ENCODE measurements around the gene CCDC192.
A peak's percentile ranks its signal among the peaks of the same experiment; 100 is the strongest.

CCDC192 gene

DNA sequence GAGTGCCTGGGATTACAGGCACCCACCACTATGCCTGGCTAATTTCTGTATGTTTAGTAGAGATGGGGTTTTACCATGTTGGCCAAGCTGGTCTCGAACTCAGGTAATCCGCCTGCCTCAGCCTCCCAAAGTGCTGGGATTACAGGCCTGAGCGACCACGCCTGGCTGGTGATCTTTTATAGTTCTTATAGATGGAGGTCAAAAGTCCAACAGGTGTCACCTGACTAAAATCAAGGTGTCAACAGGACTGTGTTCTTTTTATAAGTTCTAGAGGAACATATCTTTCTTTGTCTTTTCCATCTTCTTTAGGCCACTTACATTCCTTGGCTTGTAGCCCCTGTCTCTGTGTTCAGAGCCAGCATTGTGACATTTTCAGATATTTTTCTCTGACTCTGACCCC, 224.9 kb downstream of the CCDC192 start:
- DNase-seq (ENCODE audit: low read depth, low spot score): no peak
- H3K4me3 ChIP-seq (ENCODE audit: low read length): no peak overlapping the region

DNA sequence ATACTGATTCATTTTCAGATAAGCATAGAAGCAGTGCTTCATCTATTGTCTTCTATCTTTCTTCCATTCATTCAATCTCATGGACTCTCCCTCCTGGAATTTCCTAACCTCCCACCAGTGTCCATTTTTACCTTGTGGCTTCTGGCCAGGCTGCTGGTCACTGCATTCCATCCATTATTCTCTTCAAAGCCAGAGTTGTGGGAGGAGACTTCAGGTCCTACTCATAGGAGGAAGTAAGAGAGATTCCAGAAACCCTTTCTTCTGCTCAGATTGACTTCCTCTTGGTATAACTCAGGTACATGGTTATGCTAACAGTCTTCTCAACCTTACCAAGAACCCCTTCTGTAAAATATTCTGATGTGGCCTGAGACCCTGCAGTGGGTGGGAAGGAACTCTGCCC, 227.1 kb downstream of the CCDC192 start:
- no peak overlapping the region for H3K4me3 ChIP-seq (ENCODE audit: low read length)
- no peak for DNase-seq (ENCODE audit: low read depth, low spot score)

DNA sequence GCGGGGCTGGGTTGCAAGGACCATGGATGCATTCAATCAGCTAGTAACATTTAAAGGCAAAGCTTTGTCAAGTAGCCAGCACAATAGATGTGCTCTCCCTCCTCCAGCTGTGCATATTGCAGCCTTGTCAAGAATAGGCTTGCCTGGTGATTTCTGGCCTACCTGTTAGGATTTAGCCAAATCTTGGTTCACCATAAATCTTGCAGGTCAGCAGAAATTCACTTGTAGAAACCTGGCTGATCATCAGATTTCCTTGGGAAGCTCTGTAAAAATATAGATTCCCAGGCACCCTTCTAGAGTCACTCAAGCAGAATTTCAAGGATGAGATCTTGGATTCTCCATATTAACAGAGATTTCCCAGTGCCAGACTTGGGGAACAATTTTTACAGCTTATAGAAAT, 228.2 kb downstream of the CCDC192 start:
- H3K4me3 ChIP-seq (ENCODE audit: low read length): no peak overlapping the region
- no peak for DNase-seq (ENCODE audit: low read depth, low spot score)

DNA sequence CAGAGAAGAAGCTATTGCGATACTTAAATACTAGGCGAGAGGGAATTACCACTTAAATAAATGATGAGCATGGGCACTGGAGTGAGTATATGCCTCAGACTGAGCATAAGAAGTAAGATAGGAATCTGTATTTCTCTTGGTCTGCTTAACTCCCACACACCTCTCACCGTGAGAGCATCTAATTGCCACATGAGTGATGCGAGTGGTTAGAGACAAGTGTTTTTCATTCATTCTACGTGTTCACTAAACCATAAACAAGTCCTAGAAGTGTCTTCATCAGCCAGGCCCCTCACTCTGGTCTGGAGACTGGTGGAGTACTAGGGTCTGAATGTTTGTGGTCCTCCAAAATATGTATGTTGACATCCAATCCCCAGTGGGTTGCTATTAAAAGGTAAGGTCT, 230.2 kb downstream of the CCDC192 start:
- H3K4me3 ChIP-seq (ENCODE audit: low read length): no peak overlapping the region
- no peak for DNase-seq (ENCODE audit: low read depth, low spot score)

DNA sequence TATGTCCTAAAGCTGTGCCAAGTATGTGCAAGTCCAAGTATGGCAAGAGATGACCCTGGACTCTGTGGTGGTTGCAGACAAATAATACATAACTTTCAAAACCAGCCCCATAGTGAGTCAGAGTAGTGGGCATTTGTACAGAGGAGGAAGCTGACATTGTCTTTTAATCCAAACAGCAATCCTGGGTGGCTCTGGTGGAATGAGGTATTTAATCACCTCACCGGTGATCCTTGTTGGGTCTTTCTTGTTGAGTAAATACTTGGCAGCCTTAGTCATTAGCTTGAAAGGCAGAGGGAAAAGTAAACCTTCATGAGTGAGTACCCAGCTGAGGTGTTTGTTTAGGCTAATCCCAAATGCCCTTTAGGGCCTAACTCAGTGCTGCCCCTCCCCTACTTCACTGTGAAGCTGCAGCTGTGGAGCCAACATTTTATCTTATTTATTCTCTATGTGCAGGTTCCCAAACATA, 231.6 kb downstream of the CCDC192 start:
- no peak overlapping the region for H3K4me3 ChIP-seq (ENCODE audit: low read length)
- DNase-seq (ENCODE audit: low read depth, low spot score): no peak

DNA sequence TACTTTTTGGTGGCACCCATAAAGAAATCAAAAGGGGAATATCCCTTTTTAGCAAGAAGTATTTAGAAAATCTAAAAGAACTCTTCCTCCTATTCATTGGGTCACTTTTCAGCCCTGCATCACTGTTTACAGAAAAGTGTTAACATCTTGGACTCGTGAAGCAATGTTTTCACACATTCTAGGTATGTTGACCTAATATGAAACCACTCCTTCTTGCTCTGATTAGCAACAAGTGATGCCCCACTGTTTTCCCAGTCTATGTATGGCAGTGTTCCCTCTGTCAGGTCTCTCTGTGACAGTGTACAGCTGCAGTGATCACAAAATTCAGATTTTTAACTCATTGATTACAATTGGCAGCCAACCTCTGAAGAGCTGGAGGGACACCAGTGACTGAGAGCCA, 232.2 kb downstream of the CCDC192 start:
- no peak overlapping the region for H3K4me3 ChIP-seq (ENCODE audit: low read length)
- DNase-seq (ENCODE audit: low read depth, low spot score): no peak

DNA sequence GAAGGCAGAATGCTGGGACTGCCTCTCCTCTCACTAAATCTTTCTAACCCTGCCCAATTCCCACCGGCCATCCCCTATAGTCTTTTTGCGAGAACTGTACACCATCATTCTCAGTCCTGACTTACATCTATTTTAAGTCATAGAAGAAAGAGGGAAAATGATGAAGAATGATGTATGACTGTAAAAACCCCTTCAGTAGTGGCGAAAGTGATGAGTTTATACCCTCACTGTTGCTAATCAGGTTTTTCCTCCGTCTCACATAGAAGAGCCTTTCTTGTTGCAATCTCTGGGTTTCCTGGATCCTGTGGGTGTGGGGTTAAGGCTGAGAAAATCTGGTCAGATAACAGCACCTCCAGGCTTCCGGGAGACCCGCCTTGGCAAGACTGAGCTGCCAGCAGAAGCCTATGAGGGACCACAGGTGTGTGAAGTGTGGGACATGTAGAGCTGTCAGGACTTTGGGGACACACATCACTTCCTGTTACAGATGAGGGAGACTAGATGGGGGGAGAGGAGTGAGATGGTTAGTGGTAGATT, 233.3 kb downstream of the CCDC192 start:
- peak; percentile 96 for DNase-seq (ENCODE audit: low read depth, low spot score)
- H3K4me3 ChIP-seq (ENCODE audit: low read length): no peak overlapping the region

DNA sequence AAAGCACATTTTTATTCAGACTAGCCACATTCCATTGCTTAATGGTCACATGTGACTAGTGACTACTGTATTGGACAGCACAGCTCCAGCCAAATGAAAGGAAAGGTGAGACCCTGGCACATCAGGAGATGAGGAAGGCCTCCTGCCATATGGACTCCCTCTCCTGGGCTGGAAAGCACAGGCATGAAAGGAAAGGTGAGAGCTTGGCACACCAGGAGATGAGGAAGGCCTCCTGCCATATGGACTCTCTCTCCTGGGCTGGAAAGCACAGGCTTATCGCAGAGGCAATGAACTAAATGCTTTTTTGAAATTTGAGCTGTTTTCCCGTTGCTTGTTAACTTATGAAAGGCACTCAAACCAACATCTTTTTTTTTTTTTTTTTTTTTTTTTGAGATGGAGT, 235.6 kb downstream of the CCDC192 start:
- H3K4me3 ChIP-seq (ENCODE audit: low read length): no peak overlapping the region
- no peak for DNase-seq (ENCODE audit: low read depth, low spot score)

DNA sequence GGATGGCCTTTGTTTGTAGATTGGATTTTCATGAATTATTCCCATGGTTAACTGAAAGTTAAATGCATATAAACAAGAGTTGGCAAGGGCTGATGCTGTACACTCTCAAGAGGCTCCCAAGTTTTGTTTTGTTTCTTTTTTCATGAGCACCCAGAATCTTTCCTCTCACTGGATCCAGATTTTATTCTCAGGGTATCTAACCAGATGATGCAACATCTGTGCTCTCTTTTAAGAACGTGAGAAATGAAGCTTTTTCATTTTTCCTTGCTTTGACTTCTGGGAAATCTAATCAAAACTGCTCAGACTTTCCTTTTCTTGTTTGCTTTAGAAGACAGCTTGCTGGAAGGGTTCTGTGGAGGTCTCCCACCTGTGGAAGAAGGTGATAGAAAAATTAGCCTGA, 237.7 kb downstream of the CCDC192 start:
- no peak overlapping the region for H3K4me3 ChIP-seq (ENCODE audit: low read length)
- no peak for DNase-seq (ENCODE audit: low read depth, low spot score)

DNA sequence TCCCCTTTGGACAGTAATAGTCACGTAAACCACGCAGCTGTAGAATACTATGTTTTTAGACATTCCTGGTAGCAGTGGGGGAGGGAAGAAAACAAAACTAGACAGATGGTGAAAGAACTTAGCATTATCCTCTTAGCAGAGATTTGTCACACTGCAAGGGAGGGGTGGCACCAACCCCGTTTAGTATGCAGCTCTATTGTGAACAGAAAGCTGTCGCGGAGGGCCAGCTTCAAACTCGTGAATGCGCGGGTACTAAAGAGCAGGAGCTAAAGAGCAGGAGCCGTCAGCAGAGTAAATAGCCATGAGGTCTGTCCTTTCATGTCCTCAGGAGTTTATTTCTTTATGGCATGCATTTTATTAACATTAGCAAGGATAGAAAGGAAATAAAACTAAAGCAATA, 238.5 kb downstream of the CCDC192 start:
- no peak overlapping the region for H3K4me3 ChIP-seq (ENCODE audit: low read length)
- DNase-seq (ENCODE audit: low read depth, low spot score): no peak

DNA sequence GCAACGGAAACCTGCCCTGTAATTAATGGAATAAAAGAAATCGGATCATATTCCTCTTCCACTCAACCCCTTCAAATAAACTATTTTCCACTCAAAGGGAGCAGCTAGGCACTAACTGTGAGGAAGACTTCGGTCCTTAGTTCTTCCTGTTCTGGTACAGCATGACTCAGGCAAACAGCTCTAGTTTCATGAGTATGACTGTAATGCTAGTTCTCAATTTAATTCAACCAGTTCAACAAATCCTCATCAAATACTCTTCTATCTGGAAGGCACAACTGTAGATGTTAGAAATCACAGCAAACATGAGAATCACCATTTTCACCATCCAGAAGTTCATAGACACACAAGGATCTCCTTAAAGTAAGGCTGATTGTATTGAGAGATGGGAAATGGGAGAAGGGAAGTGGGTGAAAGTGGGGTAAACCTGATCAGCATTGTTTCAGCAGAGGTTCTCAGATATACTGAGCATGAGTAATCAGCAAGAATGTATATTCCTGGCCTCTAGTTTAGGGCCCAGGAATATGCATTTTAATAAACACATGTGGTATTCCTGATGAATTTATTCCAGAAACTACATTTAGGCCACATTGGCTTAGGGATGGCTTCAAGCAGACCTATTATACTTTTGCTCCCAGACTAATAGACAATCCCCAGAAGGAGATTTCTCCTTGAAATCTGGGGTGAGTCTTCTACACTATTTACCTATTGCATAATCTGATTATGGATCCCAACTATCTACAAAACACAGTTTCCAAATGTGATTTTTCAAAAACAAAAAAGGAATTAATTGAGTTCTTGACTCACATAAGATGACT, 239.3 kb downstream of the CCDC192 start:
- no peak for DNase-seq (ENCODE audit: low read depth, low spot score)
- no peak overlapping the region for H3K4me3 ChIP-seq (ENCODE audit: low read length)

DNA sequence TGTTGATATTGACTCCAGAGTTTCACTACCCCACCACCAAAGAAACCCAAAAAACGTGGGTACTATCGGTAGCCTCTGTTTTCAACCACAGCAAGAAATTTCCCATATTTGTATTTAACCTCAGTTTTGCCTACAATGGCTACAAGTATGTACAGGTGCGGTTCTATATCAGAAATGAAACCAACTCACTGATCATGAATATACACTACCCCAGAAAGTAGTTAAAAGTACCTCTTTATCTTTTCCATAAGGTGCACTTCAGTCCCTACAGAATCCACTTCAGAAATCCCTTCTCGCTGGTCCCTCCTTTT, 239.8 kb downstream of the CCDC192 start:
- H3K4me3 ChIP-seq (ENCODE audit: low read length): no peak overlapping the region
- peak; percentile 34 for DNase-seq (ENCODE audit: low read depth, low spot score)

DNA sequence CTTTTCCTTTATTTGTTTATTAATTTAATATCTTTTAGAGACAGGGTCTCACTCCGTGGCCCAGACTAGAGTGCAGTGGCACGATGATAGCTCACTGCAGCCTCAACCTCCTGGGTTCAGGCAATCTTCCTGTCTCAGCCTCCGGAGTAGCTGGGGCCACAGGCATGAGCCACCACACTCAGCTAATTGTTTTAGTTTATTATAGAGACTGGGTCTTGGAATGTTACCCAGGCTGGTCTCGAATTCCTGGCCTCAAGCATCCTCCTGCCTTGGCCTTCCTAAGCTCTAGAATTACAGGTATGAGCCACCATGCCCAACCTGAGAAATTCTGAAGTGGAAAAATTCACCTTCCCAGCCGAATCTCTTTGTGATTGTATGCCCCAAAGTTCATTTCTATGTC, 240.9 kb downstream of the CCDC192 start:
- DNase-seq (ENCODE audit: low read depth, low spot score): no peak
- H3K4me3 ChIP-seq (ENCODE audit: low read length): no peak overlapping the region

DNA sequence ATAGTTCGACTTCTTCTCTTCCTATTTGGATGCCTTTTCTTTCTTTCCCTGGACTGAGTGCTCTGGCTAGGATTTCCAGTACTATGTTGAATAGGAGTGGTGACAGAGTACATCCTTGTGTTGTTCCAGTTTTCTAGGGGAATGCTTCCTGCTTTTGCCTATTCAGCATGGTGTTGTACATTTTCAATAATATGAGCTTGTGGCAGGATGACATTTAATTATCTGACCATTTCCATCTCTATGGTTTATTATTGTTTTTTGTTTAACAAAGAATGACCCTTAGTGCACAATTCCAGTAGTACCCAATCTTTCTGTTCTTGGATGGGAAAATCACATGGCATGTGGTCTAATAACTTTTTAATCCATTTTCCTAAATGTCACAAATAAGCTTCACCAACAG, 244.8 kb downstream of the CCDC192 start:
- DNase-seq (ENCODE audit: low read depth, low spot score): no peak
- H3K4me3 ChIP-seq (ENCODE audit: low read length): no peak overlapping the region

DNA sequence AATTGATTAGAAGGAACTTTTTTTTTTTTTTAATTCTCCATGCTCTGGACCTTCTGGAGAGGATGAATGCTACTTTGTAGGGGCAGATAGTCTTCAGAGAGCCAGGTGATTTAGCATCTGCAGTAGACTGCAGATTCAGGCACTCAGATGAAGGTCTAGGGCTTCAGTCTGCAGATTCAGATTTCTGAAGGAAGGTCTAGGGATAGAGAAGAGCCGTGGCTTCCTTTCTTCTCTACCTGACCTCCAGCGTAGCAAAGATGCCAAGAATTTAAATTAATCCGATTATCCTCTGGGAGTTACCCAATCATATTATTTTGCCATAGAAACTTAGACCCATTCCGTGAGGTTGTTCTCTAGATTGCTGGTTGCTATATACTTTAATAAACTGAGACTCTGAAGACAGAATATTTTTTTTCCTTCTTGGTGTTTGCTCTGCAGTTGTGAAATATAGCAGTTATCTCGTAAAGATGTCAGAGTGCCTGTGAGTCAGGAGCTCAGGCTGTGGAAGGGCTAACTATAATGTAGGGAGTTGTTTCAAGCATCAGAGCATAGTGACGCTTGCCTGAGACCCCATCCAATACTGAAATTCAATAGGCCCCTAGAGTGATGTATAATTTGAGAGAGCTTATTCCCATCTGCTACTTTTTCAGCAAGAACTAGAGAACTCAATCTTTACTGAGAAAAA, 247.7 kb downstream of the CCDC192 start:
- DNase-seq (ENCODE audit: low read depth, low spot score): no peak

DNA sequence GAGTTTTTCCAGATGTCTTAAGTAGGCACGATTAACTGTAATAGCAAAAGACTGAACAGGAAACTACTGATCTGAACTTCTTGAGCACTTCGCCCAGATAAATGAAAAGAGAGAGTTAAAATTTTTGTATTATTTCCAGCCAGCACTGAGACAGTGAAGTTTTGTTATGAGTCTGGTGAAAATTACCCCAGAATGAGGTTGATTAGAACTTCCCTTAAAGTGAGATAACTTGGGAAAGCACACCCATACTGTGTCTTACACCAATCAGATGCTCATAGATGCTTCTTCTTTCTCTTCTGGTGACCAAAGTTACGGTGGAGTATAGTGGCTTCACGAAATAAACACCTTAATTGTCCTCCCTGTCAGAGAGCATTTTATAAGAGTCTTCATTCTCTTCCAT, 248.6 kb downstream of the CCDC192 start:
- H3K4me3 ChIP-seq (ENCODE audit: low read length): no peak overlapping the region
- no peak for DNase-seq (ENCODE audit: low read depth, low spot score)

More for the DNA sequence above, 247.7 kb downstream of the CCDC192 start:
- H3K4me3 ChIP-seq (ENCODE audit: low read length): no peak overlapping the region

DNA sequence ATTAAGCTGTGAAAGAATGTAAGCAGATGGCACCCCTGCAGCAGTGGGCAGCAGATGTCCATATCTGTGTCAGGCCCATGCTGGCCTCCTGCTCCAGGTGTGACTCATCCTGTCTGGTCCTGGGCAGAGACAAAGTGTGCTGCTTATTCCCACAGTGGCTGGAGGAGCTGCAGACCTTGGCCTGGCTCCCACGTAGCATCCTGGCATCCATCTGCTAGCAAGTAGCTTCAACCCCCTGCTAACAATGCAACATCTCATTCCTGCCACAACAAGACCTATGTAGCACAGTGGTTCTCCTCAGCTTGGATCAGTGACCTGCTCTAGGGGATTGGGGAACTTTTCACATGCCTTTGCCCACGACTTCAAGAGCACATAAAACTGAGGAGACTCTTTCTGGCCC, 254.0 kb downstream of the CCDC192 start:
- no peak for DNase-seq (ENCODE audit: low read depth, low spot score)
- no peak overlapping the region for H3K4me3 ChIP-seq (ENCODE audit: low read length)

DNA sequence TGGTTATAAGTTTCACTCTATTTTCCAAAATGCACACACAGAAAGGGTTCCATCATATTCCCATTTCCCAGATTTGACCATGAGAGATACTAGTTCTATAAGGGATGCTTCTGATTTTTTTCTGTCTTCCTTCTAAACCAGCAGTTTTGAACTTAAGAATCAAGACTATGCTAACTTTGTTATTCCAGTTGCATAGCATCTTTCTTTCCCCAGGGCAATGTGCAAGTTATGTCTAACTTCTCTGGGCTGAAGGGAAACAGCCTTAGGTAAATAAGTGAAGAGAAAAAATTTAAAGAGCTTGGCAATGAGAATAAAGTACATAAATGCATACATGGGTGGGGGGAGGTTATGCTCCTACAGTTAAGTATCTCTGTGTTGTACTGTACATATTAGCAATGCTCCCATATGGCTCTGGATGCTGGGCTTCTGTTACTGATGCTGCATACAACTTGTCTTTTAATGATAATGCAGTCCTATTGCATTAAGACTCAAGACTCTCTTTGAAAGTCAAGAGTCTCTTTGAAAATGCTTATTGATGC, 254.6 kb downstream of the CCDC192 start:
- no peak overlapping the region for H3K4me3 ChIP-seq (ENCODE audit: low read length)
- no peak for DNase-seq (ENCODE audit: low read depth, low spot score)

DNA sequence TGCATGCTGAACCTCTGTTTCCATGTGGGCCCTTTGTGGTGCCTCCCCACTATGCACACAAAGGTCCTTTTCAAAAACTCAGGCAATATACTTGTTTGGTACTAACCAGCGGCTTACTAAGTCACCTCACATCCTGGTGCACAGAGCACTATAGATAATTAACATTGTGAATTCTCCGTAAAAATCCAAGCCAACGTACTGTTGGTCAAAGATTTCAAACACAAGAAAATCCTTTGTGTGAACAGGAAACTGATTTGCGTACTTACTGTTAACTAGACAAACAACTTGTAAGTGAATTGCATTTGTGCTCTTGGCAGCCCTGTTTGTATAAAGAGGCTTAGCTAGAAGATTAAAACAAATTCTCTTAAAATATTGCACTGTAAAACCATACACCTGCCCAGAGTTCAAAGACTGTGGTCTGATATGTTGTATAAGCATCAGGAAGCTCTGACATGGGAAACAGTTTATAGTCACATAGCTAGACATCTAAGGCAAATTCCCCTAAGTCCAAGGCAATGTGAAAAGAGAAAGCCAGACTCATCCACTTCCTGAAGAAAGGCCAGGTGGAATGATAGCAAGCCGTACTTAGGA, 255.3 kb downstream of the CCDC192 start:
- peak; percentile 59 for DNase-seq (ENCODE audit: low read depth, low spot score)
- no peak overlapping the region for H3K4me3 ChIP-seq (ENCODE audit: low read length)

DNA sequence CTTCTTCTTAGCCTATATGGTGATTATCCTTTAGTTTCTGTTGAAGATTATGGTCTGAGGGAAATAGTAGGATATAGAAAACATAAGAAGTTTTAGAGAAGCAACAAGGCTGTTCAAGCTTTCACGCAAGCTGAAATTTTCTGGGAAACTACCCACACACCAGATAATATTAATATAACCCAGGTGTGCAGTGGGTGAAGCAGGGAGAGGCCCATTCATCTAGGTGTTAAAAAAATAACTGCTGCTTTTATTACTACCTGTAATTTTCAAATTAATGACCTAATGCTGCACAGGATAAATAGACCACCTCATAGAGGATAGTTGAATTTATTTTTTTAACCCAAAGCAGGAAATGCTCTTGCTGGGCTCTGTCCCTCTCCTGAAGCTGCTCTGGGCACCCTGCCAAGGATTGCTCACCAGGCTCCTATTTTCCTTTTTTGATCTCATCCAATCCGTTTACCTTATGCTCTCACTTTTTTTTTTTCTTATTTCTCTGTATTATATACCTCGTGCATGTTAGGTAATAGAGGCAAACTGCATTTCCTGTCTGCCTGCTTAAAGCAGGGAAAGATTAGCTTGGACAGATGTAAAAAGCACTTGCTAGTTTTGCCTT, 256.1 kb downstream of the CCDC192 start:
- peak; percentile 68 for DNase-seq (ENCODE audit: low read depth, low spot score)
- no peak overlapping the region for H3K4me3 ChIP-seq (ENCODE audit: low read length)
